ENCODE measurements around the gene PARD6B. TPM values are rescaled to one million over a fixed set of nuclear protein-coding genes. Genes with fewer than 3 reads are reported as not detected.

The PARD6B gene
- total RNA-seq, 2 donors from 2014 or later, result 29.0 to 36.7 TPM

- peaks cover 1% of the 10 kb centered on the region for H3K9me3 Mint-ChIP-seq
- Histone ChIP-seq H3K4me3 (ENCODE audit: low read length) (no peak overlapping the region), H3K36me3 (ENCODE audit: control insufficient read depth, insufficient read depth, low read length) (no peaks in the 10 kb centered on the region), H3K9me3 (ENCODE audit: control insufficient read depth, low read length) (no peaks in the 10 kb centered on the region), H3K27me3 (ENCODE audit: control insufficient read depth, insufficient read depth, low read length, poor library complexity, severe bottlenecking) (no peaks in the 10 kb centered on the region), H3K4me1 (ENCODE audit: control insufficient read depth, insufficient read depth, low read length) (no peaks in the 10 kb centered on the region), H3K27ac (ENCODE audit: low read depth, low read length) (no peak overlapping the region), H3K9ac (ENCODE audit: extremely low read depth, low read length, poor library complexity, severe bottlenecking) (no peak overlapping the region)
- peaks cover 9% of the 10 kb centered on the region for H3K4me1 Mint-ChIP-seq
- H3K27me3 Mint-ChIP-seq (ENCODE audit: insufficient read depth), result no peaks in the 10 kb centered on the region
- H3K27ac Mint-ChIP-seq, result peak overlapping the region; percentile 78
- no peaks in the 10 kb centered on the region for H3K36me3 Mint-ChIP-seq (ENCODE audit: low read depth)
- 85 to 92% methylated on average over 12 to 18 of the region's 18 CpGs for WGBS, 2 experiments (ENCODE audit: insufficient coverage in 1 of 2, insufficient read length in 1 of 2)
- peak; percentile 60 for TF ChIP-seq CTCF (conservative IDR thresholded peaks at IDR 0.05)
- peak; percentile 56 for DNase-seq
- H3K4me3 Mint-ChIP-seq, result no peak overlapping the region
Measured at GRCh38 chr20:50788045-50788991, 56.9 kb downstream of the PARD6B start.

- H3K36me3 ChIP-seq (ENCODE audit: control insufficient read depth, insufficient read depth, low read length), result no peaks in the 10 kb centered on the region
- no peak overlapping the region for H3K4me3 ChIP-seq (ENCODE audit: low read length)
- no peak overlapping the region for H3K9ac ChIP-seq (ENCODE audit: extremely low read depth, low read length, poor library complexity, severe bottlenecking)
- TF ChIP-seq CTCF (conservative IDR thresholded peaks at IDR 0.05), result no peak
- H3K27me3 ChIP-seq (ENCODE audit: control insufficient read depth, insufficient read depth, low read length, poor library complexity, severe bottlenecking), result no peaks in the 10 kb centered on the region
- no peaks in the 10 kb centered on the region for H3K27me3 Mint-ChIP-seq (ENCODE audit: insufficient read depth)
- H3K4me3 Mint-ChIP-seq, result no peak overlapping the region
- no peaks in the 10 kb centered on the region for H3K9me3 ChIP-seq (ENCODE audit: control insufficient read depth, low read length)
- H3K36me3 Mint-ChIP-seq (ENCODE audit: low read depth), result no peaks in the 10 kb centered on the region
- WGBS, 2 experiments (ENCODE audit: insufficient coverage in 1 of 2, insufficient read length in 1 of 2), result 80 to 83% methylated on average over 2 to 11 of the region's 11 CpGs
- H3K9me3 Mint-ChIP-seq, result no peaks in the 10 kb centered on the region
- no peaks in the 10 kb centered on the region for H3K4me1 ChIP-seq (ENCODE audit: control insufficient read depth, insufficient read depth, low read length)
- H3K27ac ChIP-seq (ENCODE audit: low read depth, low read length), result no peak overlapping the region
- H3K4me1 Mint-ChIP-seq, result peaks cover 10% of the 10 kb centered on the region
- peak overlapping the region; percentile 76 for H3K27ac Mint-ChIP-seq
- DNase-seq, result no peak
Measured at GRCh38 chr20:50789968-50790650, 58.7 kb downstream of the PARD6B start.

- H3K9ac ChIP-seq (ENCODE audit: extremely low read depth, low read length, poor library complexity, severe bottlenecking), result peak overlapping the region; percentile 51
- H3K27ac ChIP-seq (ENCODE audit: low read depth, low read length), result peak overlapping the region; percentile 81
- no peaks in the 10 kb centered on the region for H3K36me3 ChIP-seq (ENCODE audit: control insufficient read depth, insufficient read depth, low read length)
- no peak overlapping the region for H3K4me3 ChIP-seq (ENCODE audit: low read length)
- no peak overlapping the region for H3K4me3 Mint-ChIP-seq
- no peaks in the 10 kb centered on the region for H3K9me3 Mint-ChIP-seq
- TF ChIP-seq CTCF (conservative IDR thresholded peaks at IDR 0.05), result peak; percentile 87
- H3K27me3 ChIP-seq (ENCODE audit: control insufficient read depth, insufficient read depth, low read length, poor library complexity, severe bottlenecking), result no peaks in the 10 kb centered on the region
- H3K36me3 Mint-ChIP-seq (ENCODE audit: low read depth), result no peaks in the 10 kb centered on the region
- peak overlapping the region; percentile 88 for H3K27ac Mint-ChIP-seq
- DNase-seq, result peak; percentile 97
- peaks cover 14% of the 10 kb centered on the region for H3K4me1 Mint-ChIP-seq
- 37 to 62% methylated on average over 5 to 23 of the region's 23 CpGs for WGBS, 2 experiments (ENCODE audit: insufficient coverage in 1 of 2, insufficient read length in 1 of 2)
- no peaks in the 10 kb centered on the region for H3K9me3 ChIP-seq (ENCODE audit: control insufficient read depth, low read length)
- no peaks in the 10 kb centered on the region for H3K4me1 ChIP-seq (ENCODE audit: control insufficient read depth, insufficient read depth, low read length)
- peaks cover 3% of the 10 kb centered on the region for H3K27me3 Mint-ChIP-seq (ENCODE audit: insufficient read depth)
Measured at GRCh38 chr20:50790651-50791277, 59.4 kb downstream of the PARD6B start.

All from endodermal cell (in vitro differentiated cells).